HCT116 (cell line): ENCODE results near the gene FAM118A.

ENCODE experiments used
- CEBPB ChIP-seq: IDR thresholded peaks from 2 replicates; pipeline ENCODE4 v1.6.1; 2012; ENCODE audit warnings: low read depth
- EZH2 ChIP-seq: fragments of 200-600 bp; sonication (generic); IDR thresholded peaks from 2 replicates; pipeline ENCODE4 v1.6.1; 2017; ENCODE audit warnings: antibody characterized with exemption, mixed run types
- EZH2phosphoT487 ChIP-seq: fragments of 200-600 bp; IDR thresholded peaks from 2 replicates; pipeline ENCODE4 v1.6.1; 2018; ENCODE audit warnings: antibody characterized with exemption, borderline replicate concordance
- POLR2A ChIP-seq: IDR thresholded peaks from 2 replicates; pipeline ENCODE4 v1.7.0; 2011; ENCODE audit warnings: borderline replicate concordance; ENCODE audit not compliant: insufficient read depth, insufficient read length; ENCODE audit errors: extremely low read depth
- SIN3A ChIP-seq: IDR thresholded peaks from 2 replicates; pipeline ENCODE4 v1.6.1; 2012; ENCODE audit warnings: low read depth
- SP1 ChIP-seq: IDR thresholded peaks from 2 replicates; pipeline ENCODE4 v1.6.1; 2012; ENCODE audit warnings: low read depth
- SRF ChIP-seq: IDR thresholded peaks from 2 replicates; pipeline ENCODE4 v1.6.1; 2012; ENCODE audit warnings: low read depth
- YY1 ChIP-seq: IDR thresholded peaks from 2 replicates; pipeline ENCODE4 v1.6.1; 2011; ENCODE audit warnings: low read length, low read depth, moderate library complexity, mild to moderate bottlenecking; ENCODE audit not compliant: insufficient replicate concordance; ENCODE audit errors: extremely low read depth
- TF ChIP-seq, protein P1 (sequence below), 3 experiments: fragments of 200-600 bp in 1 of 3; sonication (generic) in 1 of 3; IDR thresholded peaks in 2 of 3; conservative IDR thresholded peaks in 1 of 3; 2 replicates each; pipeline ENCODE4 v1.5.1; 2012 to 2017; ENCODE audit warnings: low read depth in 2 of 3, low read length in 2 of 3, antibody characterized with exemption in 1 of 3, borderline replicate concordance in 1 of 3, control low read depth in 1 of 3, mild to moderate bottlenecking in 1 of 3, mixed read lengths in 1 of 3, mixed run types in 1 of 3, moderate library complexity in 1 of 3; ENCODE audit not compliant: insufficient read depth in 1 of 3
- TF ChIP-seq, protein P2 (sequence below): IDR thresholded peaks from 2 replicates; pipeline ENCODE4 v1.6.1; 2012
- TF ChIP-seq, protein P3 (sequence below): IDR thresholded peaks from 2 replicates; pipeline ENCODE4 v1.6.1; 2012

DNA sequence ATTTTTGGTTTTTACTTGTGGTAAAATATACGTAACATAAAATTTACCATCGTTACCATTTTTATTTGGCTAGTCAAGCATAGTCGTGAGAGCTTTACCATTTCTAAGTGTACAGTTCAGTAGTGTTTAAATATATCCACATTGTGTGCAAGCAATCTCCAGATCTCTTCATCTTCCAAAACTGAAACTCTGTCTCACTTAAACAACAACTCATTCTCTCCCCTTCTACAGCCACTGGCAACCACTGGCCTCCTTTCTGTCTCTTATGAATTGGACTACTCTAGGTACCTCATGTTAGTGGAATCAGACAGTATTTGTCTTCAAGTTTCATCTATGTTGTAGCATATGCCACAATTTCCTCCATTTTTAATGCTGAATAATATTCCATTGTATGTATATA is 66.3 kb downstream of the FAM118A start:
- no peak for TF ChIP-seq POLR2A
- no peak for TF ChIP-seq EZH2
- TF ChIP-seq, protein P1, sequence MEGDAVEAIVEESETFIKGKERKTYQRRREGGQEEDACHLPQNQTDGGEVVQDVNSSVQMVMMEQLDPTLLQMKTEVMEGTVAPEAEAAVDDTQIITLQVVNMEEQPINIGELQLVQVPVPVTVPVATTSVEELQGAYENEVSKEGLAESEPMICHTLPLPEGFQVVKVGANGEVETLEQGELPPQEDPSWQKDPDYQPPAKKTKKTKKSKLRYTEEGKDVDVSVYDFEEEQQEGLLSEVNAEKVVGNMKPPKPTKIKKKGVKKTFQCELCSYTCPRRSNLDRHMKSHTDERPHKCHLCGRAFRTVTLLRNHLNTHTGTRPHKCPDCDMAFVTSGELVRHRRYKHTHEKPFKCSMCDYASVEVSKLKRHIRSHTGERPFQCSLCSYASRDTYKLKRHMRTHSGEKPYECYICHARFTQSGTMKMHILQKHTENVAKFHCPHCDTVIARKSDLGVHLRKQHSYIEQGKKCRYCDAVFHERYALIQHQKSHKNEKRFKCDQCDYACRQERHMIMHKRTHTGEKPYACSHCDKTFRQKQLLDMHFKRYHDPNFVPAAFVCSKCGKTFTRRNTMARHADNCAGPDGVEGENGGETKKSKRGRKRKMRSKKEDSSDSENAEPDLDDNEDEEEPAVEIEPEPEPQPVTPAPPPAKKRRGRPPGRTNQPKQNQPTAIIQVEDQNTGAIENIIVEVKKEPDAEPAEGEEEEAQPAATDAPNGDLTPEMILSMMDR (IDR thresholded peaks at IDR 0.05 in 2 of 3, conservative IDR thresholded peaks at IDR 0.05 in 1 of 3; ENCODE audit: borderline replicate concordance in 1 of 3, insufficient read depth in 1 of 3, low read depth in 2 of 3, low read length in 2 of 3): no peak
- TF ChIP-seq, protein P2, sequence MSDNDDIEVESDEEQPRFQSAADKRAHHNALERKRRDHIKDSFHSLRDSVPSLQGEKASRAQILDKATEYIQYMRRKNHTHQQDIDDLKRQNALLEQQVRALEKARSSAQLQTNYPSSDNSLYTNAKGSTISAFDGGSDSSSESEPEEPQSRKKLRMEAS: no peak
- TF ChIP-seq CEBPB: no peak
- TF ChIP-seq, protein P3, sequence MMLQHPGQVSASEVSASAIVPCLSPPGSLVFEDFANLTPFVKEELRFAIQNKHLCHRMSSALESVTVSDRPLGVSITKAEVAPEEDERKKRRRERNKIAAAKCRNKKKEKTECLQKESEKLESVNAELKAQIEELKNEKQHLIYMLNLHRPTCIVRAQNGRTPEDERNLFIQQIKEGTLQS: no peak
- no peak for TF ChIP-seq SIN3A
- no peak for TF ChIP-seq YY1
- TF ChIP-seq EZH2phosphoT487: no peak
- TF ChIP-seq SRF: no peak
- TF ChIP-seq SP1: no peak
